ENCODE results near the gene CYP2W1.

Gene CYP2W1

DNA sequence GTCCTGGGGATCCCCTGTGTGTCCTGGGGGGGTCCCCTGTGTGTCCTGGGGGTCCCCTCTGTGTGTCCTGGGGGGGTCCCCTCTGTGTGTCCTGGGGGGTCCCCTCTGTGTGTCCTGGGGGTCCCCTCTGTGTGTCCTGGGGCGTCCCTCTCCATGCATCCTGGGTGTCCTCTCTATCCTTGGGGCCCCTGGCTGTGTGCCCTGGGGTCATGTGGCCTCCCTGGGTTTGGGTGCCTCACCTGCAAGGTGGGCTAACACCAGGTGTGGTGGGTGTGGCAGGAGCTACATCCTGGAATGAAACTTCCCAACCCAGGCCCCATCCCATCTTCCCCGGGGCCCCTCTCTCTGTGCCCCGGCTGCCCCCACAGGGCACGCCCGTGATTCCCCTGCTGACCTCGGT lies 4.9 kb downstream of the CYP2W1 start:
- H3K4me3 ChIP-seq (ENCODE audit: low read length): no peak overlapping the region
- no peak for DNase-seq (ENCODE audit: low read depth)
- no peak for TF ChIP-seq CTCF (conservative IDR thresholded peaks at IDR 0.05; ENCODE audit: low read depth, low read length)

GRCh38 chr7:988426-988911 lies 5.5 kb downstream of the CYP2W1 start:
- TF ChIP-seq CTCF (conservative IDR thresholded peaks at IDR 0.05; ENCODE audit: low read depth, low read length): no peak
- DNase-seq (ENCODE audit: low read depth): no peak
- no peak overlapping the region for H3K4me3 ChIP-seq (ENCODE audit: low read length)

- no peak overlapping the region for H3K4me3 ChIP-seq (ENCODE audit: low read length)
- no peak for TF ChIP-seq CTCF (conservative IDR thresholded peaks at IDR 0.05; ENCODE audit: low read depth, low read length)
- no peak for DNase-seq (ENCODE audit: low read depth)
Measured at GRCh38 chr7:988963-989529, 6.1 kb downstream of the CYP2W1 start.

DNA sequence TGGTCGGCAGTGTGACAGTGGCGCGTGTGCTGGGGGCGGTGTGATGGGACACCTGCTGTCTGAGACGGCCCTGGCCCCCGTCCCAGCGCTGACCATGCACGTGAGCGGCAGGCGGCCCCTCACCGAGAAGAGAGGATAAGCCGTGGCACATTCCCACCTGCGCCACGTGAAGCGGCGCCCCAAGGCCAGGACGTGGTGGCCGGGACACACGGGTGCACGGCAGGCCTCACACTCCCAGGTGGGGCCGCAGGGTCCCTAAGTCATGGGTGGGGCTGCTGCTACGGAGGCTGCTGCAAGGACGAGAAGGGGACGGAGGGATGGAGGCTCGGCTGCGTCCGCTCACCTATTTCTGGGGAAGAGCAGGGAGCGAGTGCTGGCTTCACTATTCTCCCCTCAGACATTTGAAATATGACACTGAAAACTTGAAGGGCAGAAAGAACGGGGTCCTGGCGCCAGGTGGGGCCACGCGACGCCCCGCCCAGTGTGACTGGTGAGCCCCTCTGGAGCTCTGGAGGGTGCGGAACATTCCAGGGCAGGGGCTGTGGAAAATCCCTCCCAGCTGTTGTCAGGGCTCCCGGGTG lies 7.5 kb downstream of the CYP2W1 start:
- no peak overlapping the region for H3K4me3 ChIP-seq (ENCODE audit: low read length)
- DNase-seq (ENCODE audit: low read depth): no peak
- TF ChIP-seq CTCF (conservative IDR thresholded peaks at IDR 0.05; ENCODE audit: low read depth, low read length): no peak

GRCh38 chr7:990933-991728 lies 8.2 kb downstream of the CYP2W1 start:
- H3K4me3 ChIP-seq (ENCODE audit: low read length): no peak overlapping the region
- no peak for TF ChIP-seq CTCF (conservative IDR thresholded peaks at IDR 0.05; ENCODE audit: low read depth, low read length)
- DNase-seq (ENCODE audit: low read depth): no peak

GRCh38 chr7:991729-992656 lies 9.0 kb downstream of the CYP2W1 start:
- H3K4me3 ChIP-seq (ENCODE audit: low read length): no peak overlapping the region
- DNase-seq (ENCODE audit: low read depth): no peak
- TF ChIP-seq CTCF (conservative IDR thresholded peaks at IDR 0.05; ENCODE audit: low read depth, low read length): no peak
